Measurements from ENCODE around the gene PLCL1. TPM values are rescaled to one million over a fixed set of nuclear protein-coding genes. Genes with fewer than 3 reads are reported as not detected.

Gene PLCL1
- total RNA-seq, 2 donors from 2014 or later, result 0.04 to 0.11 TPM

GRCh38 chr2:197947219-197947757 lies 142.9 kb downstream of the PLCL1 start:
- Mint-ChIP-seq H3K9me3 (no peaks in the 10 kb centered on the region), H3K27ac (no peak overlapping the region), H3K27me3 (ENCODE audit: insufficient read depth) (no peaks in the 10 kb centered on the region), H3K4me1 (peaks cover 25% of the 10 kb centered on the region), H3K36me3 (ENCODE audit: low read depth) (no peaks in the 10 kb centered on the region), H3K4me3 (no peak overlapping the region)
- Histone ChIP-seq H3K4me1 (ENCODE audit: control insufficient read depth, insufficient read depth, low read length) (peaks cover 3% of the 10 kb centered on the region), H3K9ac (ENCODE audit: extremely low read depth, low read length, poor library complexity, severe bottlenecking) (no peak overlapping the region), H3K4me3 (ENCODE audit: low read length) (no peak overlapping the region), H3K27ac (ENCODE audit: low read depth, low read length) (no peak overlapping the region), H3K36me3 (ENCODE audit: control insufficient read depth, insufficient read depth, low read length) (no peaks in the 10 kb centered on the region), H3K27me3 (ENCODE audit: control insufficient read depth, insufficient read depth, low read length, poor library complexity, severe bottlenecking) (no peaks in the 10 kb centered on the region), H3K9me3 (ENCODE audit: control insufficient read depth, low read length) (peaks cover 4% of the 10 kb centered on the region)
- peak; percentile 47 for DNase-seq
- WGBS, 2 experiments (ENCODE audit: insufficient coverage in 1 of 2, insufficient read length in 1 of 2), result 88% methylated on average over 3 of the region's 3 CpGs
- TF ChIP-seq CTCF (conservative IDR thresholded peaks at IDR 0.05), result no peak

- H3K27me3 ChIP-seq (ENCODE audit: control insufficient read depth, insufficient read depth, low read length, poor library complexity, severe bottlenecking), result peaks cover 1% of the 10 kb centered on the region
- TF ChIP-seq CTCF (conservative IDR thresholded peaks at IDR 0.05), result no peak
- H3K9ac ChIP-seq (ENCODE audit: extremely low read depth, low read length, poor library complexity, severe bottlenecking), result no peak overlapping the region
- H3K9me3 ChIP-seq (ENCODE audit: control insufficient read depth, low read length), result no peaks in the 10 kb centered on the region
- DNase-seq, result no peak
- Mint-ChIP-seq H3K27me3 (ENCODE audit: insufficient read depth) (no peaks in the 10 kb centered on the region), H3K9me3 (no peaks in the 10 kb centered on the region), H3K4me1 (peaks cover 24% of the 10 kb centered on the region), H3K36me3 (ENCODE audit: low read depth) (no peaks in the 10 kb centered on the region), H3K27ac (no peak overlapping the region), H3K4me3 (no peak overlapping the region)
- no peaks in the 10 kb centered on the region for H3K36me3 ChIP-seq (ENCODE audit: control insufficient read depth, insufficient read depth, low read length)
- H3K4me1 ChIP-seq (ENCODE audit: control insufficient read depth, insufficient read depth, low read length), result peaks cover 5% of the 10 kb centered on the region
- no peak overlapping the region for H3K27ac ChIP-seq (ENCODE audit: low read depth, low read length)
- H3K4me3 ChIP-seq (ENCODE audit: low read length), result no peak overlapping the region
Measured at GRCh38 chr2:197949224-197949623, 144.8 kb downstream of the PLCL1 start.

- Mint-ChIP-seq H3K4me1 (peaks cover 23% of the 10 kb centered on the region), H3K36me3 (ENCODE audit: low read depth) (no peaks in the 10 kb centered on the region), H3K4me3 (no peak overlapping the region), H3K27ac (no peak overlapping the region), H3K27me3 (ENCODE audit: insufficient read depth) (no peaks in the 10 kb centered on the region), H3K9me3 (no peaks in the 10 kb centered on the region)
- Histone ChIP-seq H3K27ac (ENCODE audit: low read depth, low read length) (no peak overlapping the region), H3K9me3 (ENCODE audit: control insufficient read depth, low read length) (no peaks in the 10 kb centered on the region), H3K9ac (ENCODE audit: extremely low read depth, low read length, poor library complexity, severe bottlenecking) (no peak overlapping the region), H3K4me3 (ENCODE audit: low read length) (no peak overlapping the region), H3K27me3 (ENCODE audit: control insufficient read depth, insufficient read depth, low read length, poor library complexity, severe bottlenecking) (peaks cover 9% of the 10 kb centered on the region), H3K4me1 (ENCODE audit: control insufficient read depth, insufficient read depth, low read length) (peaks cover 5% of the 10 kb centered on the region), H3K36me3 (ENCODE audit: control insufficient read depth, insufficient read depth, low read length) (no peaks in the 10 kb centered on the region)
- no peak for DNase-seq
- no peak for TF ChIP-seq CTCF (conservative IDR thresholded peaks at IDR 0.05)
- WGBS, 2 experiments (ENCODE audit: insufficient coverage in 1 of 2, insufficient read length in 1 of 2), result 93 to 100% methylated on average over 1 to 3 of the region's 3 CpGs
Measured at GRCh38 chr2:197950006-197950405, 145.6 kb downstream of the PLCL1 start.

Data from endodermal cell (in vitro differentiated cells).